BJ (cell line): ENCODE data around the gene KDM4F. TPM values are rescaled to one million over a fixed set of nuclear protein-coding genes. Genes with fewer than 3 reads are reported as not detected.
"Not testable (repeated sequence)": the region's sequence is repeated elsewhere in the genome, so short reads cannot be mapped to it uniquely, and the experiment has no call there.

Experiments used
- CTCF ChIA-PET: fragments of 350-600 bp; formaldehyde crosslinking; extraction: SDS; loops from one replicate; lab custom pipeline; 2021; ENCODE audit warnings: antibody characterized with exemption, inconsistent platforms; lab: Yijun Ruan, JAX
- POLR2A ChIA-PET: fragments of 300-600 bp; sonication (Branson Sonifier 250); formaldehyde crosslinking; extraction: SDS; loops from one replicate; lab custom pipeline; 2021; ENCODE audit warnings: antibody characterized with exemption; lab: Charles Lee
- DNase-seq: peaks from one replicate; pipeline ENCODE4 v3.0.0-alpha.2; 2011; ENCODE audit warnings: low read depth
- H3K27me3 ChIP-seq: 2 replicates; pipeline ENCODE4 v1.6.0; 2011; ENCODE audit warnings: low read length; ENCODE audit not compliant: control insufficient read depth, insufficient read depth
- H3K36me3 ChIP-seq: 2 replicates; pipeline ENCODE4 v1.5.1; 2011; ENCODE audit warnings: low read length; ENCODE audit not compliant: control insufficient read depth, insufficient read depth
- H3K4me3 ChIP-seq: 2 replicates; pipeline ENCODE4 v1.5.1; 2011; ENCODE audit warnings: low read depth, mild to moderate bottlenecking, control low read depth, low read length
- CTCF ChIP-seq: IDR thresholded peaks from 2 replicates; pipeline ENCODE4 v1.5.1; 2011; ENCODE audit warnings: low read depth, mild to moderate bottlenecking, control low read depth, inconsistent platforms, low read length, moderate library complexity; ENCODE audit not compliant: insufficient read depth
- polyA minus RNA-seq: library from RNA; depleted of rRNA, polyadenylated mRNA; stranded (reverse); fragments of >200 nt; gene quantifications from 2 replicates; pipeline ENCODE4 v1.2.3, GENCODE V29; 2011; rRNA and poly(A)+ RNA removed
- polyA plus RNA-seq: library from polyadenylated mRNA; depleted of rRNA; stranded (reverse); fragments of >200 nt; gene quantifications from 2 replicates; pipeline ENCODE4 v1.2.3, GENCODE V29; 2011; rRNA removed

The KDM4F gene
- polyA plus RNA-seq (not detected in 2 replicates), polyA minus RNA-seq (not detected in 2 replicates)

- CTCF ChIA-PET: interaction anchor here (1.0 kb wide), 1 partner anchor 19 kb away, joined by 4 read pairs; no protein-coding TSS in a partner anchor
- H3K36me3 ChIP-seq, POLR2A ChIA-PET, DNase-seq, H3K27me3 ChIP-seq, H3K4me3 ChIP-seq: not testable (repeated sequence)
Measured at GRCh38 chr11:95049122-95049521, at the start of gene KDM4F. KDM4F (plus strand) TSS chr11:95049422.

DNA sequence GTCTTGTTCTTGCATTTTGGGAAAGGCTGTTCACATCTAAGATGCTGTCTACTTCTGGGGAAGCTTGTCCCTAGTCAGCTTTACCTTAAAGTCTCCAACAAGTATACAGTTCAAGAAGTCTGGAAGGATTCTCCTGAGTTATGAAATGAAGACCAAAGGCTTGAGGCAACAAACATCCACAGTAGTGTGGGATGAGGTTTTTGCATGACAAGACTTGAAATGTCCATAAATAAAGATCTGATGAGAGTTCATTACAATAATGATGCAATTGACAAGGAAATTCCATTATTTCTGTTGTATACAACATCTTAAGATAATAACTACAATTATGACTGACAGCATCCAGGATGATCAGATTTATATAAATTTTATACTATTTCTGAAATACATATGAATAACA lies 45.5 kb upstream of the KDM4F start:
- H3K4me3 ChIP-seq: no peak overlapping the region
- CTCF ChIA-PET: no interaction called here

GRCh38 chr11:95005642-95006041 lies 43.6 kb upstream of the KDM4F start:
- no peak for TF ChIP-seq CTCF
- CTCF ChIA-PET: no interaction called here
- H3K36me3 ChIP-seq: no peaks in the 10 kb centered on the region
- no peaks in the 10 kb centered on the region for H3K27me3 ChIP-seq
- H3K4me3 ChIP-seq: no peak overlapping the region
- DNase-seq: no peak
- POLR2A ChIA-PET: no interaction called here

More for the DNA sequence above, 45.5 kb upstream of the KDM4F start:
- POLR2A ChIA-PET: no interaction called here
- Histone ChIP-seq H3K27me3 (no peaks in the 10 kb centered on the region), H3K36me3 (no peaks in the 10 kb centered on the region)
- no peak for DNase-seq
- no peak for TF ChIP-seq CTCF

- CTCF ChIA-PET: no interaction called here
- DNase-seq: no peak
- TF ChIP-seq CTCF: no peak
- POLR2A ChIA-PET: no interaction called here
- H3K36me3 ChIP-seq: no peaks in the 10 kb centered on the region
- no peak overlapping the region for H3K4me3 ChIP-seq
- no peaks in the 10 kb centered on the region for H3K27me3 ChIP-seq
Measured at GRCh38 chr11:95011376-95011775, 37.8 kb upstream of the KDM4F start.

DNA sequence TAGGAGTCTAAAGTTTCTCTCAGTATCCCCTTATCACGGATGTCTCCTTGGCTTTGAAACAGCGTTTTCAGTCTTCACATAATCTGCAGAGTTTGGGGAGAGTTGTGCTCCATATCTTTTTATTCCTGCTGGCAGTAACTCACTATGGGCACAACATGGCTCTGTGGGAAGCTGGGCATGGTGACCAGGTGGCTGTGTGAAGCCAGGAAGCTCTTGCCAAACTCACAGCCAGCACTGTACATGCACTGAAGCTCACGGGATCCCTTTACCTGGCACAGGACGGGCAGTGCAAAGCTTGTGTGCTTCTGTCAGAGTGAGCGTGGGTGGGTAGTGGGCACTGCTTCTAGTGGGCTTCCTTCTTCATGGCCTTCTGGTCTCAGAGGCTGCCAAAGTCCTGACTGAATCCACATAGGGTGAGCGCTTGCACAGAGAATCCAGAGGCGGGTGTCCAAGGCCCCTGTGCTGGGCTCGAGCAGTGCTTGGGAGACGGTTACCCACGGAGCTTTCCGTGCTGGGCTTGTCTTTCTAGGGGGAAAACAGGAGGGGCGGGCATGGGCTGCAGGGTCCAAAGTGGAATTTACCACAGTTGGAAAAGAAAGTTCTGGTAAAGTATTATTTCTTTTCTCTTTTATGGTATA lies 34.9 kb upstream of the KDM4F start:
- Histone ChIP-seq H3K36me3 (no peaks in the 10 kb centered on the region), H3K27me3 (no peaks in the 10 kb centered on the region), H3K4me3 (no peak overlapping the region)
- ChIA-PET POLR2A (no interaction called here), CTCF (no interaction called here)
- no peak for DNase-seq
- TF ChIP-seq CTCF: no peak

DNA sequence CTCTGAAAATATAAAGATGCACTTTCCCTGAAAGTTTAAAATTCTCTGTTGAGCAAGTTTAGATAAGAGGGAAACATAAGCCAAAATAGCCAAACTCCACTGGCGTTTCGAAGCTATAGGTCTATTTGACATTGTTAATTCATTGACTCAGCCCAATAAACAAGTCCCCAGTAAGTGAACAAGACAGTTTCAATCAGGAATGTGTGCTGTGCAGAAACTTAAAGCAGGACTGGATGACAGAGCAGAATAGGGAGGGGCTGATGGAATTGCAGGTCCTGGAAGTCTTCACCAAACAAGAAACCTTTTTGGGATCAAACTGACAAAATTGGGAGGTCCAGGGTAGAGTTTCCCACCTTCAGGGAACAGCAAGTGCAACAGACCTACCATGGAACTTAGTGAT lies 33.1 kb upstream of the KDM4F start:
- Histone ChIP-seq H3K27me3 (no peaks in the 10 kb centered on the region), H3K4me3 (no peak overlapping the region), H3K36me3 (no peaks in the 10 kb centered on the region)
- TF ChIP-seq CTCF: no peak
- ChIA-PET POLR2A (no interaction called here), CTCF (interaction anchor here (1.0 kb wide), 1 partner anchor 40 kb away, joined by 4 read pairs; no protein-coding TSS in a partner anchor)
- no peak for DNase-seq

DNA sequence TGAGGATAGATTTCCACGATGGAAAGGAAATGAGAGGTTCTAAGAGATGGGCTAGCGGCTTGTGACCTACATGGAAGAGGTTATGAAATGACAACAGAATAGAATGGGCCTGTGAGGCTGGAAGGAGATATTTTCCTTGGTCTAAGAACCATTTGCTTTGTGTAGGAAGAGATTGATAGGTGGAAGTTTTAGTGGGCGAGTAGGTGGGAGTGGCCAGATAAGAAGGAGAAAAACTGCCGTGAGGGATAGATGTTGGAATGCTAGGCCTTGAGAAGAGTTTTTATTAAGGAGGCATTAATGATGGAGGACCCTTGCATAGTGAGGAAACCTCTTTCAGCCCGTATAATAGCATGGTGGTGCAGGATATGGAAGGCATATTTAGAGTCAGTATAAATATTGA lies 27.8 kb upstream of the KDM4F start:
- H3K36me3 ChIP-seq, POLR2A ChIA-PET, CTCF ChIA-PET, DNase-seq, H3K27me3 ChIP-seq, H3K4me3 ChIP-seq: not testable (repeated sequence)
